Globus pallidus (tissue), 1 donor: ENCODE data around the gene MFSD6.
"Not testable (repeated sequence)": the region's sequence is repeated elsewhere in the genome, so short reads cannot be mapped to it uniquely, and the experiment has no call there.

ENCODE experiments used
- DNase-seq: peaks from one replicate; pipeline ENCODE4 v3.0.0-alpha.2; 2015; ENCODE audit warnings: low spot score

MFSD6 gene

DNA sequence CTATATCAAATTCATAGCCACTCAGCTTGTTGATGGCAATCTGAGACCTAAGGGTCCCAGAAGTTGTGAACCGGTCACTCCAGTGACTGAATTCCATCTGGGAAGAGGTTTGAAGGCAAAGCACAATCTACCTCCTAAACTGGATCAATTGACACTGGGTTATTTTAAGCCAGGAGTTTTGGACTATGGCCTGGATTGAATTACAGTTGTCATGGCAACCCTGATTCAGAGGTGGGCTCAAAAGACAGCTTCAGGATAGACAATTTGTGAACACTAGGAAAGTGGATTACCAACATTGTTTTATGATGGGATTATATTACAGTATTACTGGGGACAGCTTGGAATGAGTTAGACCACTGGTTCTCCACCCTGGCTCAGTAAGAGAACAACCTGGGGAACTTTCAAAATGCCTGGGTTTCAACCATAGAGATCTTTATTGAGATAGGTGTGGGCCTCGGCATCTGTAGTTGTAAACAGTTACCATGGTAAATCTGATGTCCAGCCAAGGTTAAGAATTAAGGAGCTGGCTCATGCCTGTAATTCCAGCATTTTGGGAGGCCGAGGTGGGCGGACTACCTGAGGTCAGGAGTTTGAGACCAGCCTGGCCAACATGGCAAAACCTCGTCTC, 58.8 kb downstream of the MFSD6 start:
- no peak for DNase-seq

DNA sequence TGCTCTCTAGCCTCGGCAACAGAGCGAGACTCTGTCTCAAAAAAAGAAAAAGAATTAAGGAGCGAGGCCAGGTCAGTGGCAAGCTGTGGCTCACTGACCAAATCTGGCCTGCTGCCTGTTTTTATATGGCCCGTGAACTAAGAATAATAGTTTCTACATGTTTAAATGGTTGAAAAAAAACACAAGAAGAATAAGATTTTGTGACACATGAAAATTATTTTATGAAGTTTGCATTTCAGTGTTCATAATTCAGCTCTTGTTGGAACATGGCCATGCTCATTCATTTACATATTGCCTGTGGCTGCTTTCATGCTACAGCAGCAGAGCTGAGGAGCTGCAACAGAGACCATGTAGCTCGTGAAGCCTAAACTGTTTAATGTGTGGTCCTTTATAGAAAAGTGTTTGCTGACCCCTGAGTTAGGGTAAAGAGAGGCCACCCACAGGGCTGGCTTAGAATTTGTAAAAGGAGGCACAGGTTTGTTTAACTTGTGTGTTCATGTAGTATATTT, 59.5 kb downstream of the MFSD6 start:
- DNase-seq, result peak; percentile 59

DNA sequence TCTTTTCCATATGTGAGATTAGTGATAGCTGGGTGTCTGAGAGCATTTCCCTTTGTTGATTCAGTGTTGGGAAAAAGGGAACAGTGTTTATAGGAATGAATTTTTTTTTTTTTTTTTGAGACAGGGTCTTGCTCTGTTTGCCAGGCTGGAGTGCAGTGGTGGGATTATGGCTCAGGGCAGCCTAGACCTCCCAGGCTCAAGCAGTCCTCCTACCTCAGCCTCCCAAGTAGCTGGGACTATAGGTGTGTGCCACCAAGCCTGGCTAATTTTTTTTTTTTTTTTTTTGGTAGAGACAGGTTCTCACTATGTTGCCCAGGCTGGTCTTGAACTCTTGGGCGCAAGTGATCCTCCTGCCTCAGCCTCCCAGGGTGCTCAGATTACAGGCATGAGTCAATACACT, 60.2 kb downstream of the MFSD6 start:
- not testable (repeated sequence) for DNase-seq

DNA sequence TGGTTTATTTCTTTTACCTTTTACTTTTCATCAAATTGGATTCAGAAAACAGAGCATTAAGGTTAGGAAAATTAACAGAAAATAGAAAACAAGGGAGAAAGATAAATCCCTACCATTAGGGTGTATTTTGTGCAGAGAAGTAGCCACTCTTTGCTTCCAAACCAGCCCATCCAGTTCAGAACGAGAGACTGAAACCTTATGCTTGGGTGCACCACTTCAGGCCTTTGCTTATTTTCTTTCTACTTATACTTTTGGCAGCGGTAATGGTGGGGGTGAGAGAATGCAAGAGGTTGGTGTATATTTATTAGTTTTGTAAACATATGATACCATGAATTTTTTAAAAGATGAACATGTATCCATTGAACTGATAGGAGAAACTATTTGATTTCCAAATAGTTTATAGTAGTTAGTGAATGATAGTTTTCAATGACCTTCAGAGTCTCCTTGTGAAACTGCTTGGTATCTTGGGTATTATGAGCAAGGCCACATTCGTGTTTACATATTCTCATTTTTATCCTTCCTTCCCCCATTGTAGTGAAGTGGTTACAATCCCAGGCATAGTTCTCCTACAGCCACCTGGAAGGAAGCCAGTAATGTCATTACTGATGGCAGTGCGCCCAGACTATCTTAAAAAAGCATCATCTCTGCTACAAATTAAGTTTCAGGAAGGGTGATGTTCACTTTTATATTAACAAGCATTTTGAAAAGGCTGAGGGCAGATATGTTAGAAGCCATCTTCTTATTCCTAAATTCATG, 60.8 kb downstream of the MFSD6 start:
- peak; percentile 83 for DNase-seq

DNA sequence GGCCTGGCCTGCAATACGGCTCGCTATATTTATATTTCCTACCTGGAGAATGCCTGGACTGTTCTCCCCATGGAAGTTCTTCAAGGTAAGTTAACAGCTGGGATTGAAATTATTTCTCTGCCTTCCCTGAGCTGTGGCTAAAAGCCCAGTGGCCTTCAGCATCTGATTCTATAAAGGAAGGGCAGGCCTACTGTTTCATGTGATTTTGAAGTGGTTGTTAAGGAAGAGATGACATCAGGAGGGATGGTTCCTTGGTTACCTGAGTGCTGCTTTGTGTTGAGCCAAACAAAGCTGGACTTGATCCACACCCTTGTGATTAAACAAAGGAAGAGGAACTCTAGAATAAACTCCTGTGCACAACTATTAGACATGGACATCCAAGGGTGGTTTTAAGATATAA, 61.6 kb downstream of the MFSD6 start:
- DNase-seq, result no peak

DNA sequence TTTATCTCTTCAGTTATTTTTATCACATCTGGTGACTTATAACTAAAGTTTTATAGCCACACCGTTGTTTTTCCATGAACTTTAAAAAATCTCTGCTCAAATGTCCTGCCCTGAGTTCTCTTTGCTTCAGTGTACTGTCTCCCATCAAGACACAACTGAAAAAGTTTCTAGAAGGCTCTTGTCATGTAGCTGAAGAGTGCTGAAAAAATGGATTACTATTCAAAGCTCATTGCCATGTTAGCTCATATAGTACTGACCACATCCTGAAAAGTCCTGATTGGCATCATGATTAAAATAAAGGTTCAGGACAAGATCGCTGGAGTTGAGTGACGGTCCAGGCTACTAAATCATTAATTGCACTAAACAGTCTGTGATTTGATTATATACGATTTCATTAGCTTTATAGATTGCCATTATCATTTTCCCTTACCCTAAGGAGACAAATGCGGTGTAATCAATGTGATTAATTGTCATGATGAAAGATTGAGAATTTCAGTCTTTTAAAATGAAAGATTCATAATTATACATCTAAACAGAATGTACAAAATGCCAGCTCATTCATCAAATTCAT, 62.2 kb downstream of the MFSD6 start:
- DNase-seq, result no peak

DNA sequence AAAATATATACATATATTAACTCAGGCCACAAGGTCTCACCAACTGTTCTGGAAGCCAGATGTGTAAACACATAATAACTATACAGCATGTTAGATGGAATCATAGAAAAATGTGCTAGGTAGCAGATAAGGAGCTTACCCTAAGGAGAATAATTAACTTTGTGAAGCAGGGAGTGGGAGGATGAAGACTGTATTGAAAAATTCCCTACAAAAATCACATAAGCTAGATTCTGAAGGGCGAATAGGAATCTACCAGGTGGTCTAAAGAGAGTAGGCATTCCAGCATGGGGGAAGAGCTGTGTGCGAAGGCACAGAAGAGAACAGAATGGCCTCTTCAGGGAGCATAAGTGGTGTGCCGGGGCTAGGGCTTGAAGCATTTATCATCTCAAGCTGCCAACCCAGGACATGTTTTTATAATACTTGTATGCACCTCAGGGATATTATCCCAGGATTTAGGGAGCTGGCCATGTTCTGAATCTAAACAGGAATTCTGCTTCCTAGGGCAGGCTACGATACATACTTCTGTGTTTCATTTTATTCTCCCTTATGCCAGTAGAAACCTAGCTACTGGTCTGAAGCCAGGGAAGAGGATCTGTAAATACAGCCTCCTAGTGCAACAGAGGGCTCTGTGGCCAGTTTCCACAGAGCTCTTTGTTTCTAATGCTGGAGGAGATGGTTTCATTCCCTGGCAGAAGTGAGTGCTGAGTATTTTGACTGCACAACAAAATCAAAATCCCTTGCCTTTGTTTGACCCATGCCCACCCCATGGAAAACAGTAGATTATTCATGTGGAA, 69.7 kb downstream of the MFSD6 start:
- DNase-seq, result peak; percentile 92

DNA sequence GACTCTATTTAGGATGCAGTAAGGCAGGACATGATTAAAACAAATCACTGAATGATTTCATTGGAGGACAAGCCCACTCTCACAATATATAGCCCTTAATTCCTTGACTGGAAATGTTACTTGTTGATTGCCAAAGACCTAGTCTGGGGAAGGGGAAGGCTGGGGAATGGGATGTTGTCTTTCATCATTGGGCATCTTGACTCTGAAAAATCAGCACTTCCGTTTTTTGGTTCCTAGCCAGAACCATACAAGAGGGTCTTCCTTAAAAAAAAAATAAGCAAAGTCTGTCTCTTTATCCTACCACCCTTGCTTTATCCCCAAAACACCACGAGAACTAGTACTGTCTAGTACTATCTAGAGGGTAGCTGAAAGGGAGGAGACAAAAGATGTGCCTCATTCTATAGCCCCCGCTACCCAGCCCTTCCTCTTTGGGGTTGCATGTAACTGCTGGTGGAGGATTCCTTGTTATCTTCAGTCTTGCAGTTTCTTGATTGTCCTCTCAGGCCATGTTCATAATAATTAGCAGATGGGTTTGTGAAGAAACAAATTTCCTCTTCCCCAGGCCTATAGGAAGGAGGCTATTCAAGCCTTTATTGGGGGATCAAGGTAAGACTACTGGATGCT, 70.5 kb downstream of the MFSD6 start:
- DNase-seq, result no peak

DNA sequence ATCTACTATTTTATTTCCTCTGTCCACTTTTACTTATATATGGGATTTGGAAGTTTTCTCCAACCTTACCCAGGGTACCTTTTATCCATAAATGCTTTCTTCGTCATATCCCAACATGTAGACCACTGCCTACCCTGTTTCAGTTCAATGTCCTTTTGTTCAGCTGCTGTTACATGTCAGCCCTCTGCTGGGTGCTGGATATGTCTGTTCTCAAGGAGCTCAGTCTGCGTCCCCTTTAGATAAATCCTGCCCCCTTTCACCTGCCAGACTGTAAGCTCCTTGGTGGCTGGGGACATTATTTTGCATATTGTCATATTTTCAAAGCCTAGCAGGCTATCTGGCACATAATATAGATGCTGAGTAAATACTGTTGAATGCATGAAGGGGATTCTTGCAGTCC, 73.2 kb downstream of the MFSD6 start:
- DNase-seq, result peak; percentile 73

DNA sequence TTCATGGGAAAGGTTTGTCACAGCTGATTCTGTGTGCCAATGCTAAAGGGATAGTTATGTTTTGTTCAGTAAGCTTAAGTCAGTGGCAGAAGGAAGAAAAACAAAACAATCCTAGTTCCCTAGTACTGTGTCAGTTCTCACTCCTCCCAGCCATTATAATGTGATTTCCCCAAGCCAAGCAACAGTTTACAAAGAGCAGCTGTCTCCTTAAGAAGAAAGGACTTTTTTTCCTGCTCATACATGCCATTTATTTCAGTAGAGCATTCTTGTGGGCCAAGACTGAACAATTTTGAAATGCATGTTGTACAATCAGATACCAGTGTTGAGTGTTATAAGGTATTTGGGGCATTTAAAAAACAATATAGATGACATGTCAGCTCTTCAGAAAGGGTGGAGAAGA, 74.3 kb downstream of the MFSD6 start:
- DNase-seq, result peak; percentile 62

DNA sequence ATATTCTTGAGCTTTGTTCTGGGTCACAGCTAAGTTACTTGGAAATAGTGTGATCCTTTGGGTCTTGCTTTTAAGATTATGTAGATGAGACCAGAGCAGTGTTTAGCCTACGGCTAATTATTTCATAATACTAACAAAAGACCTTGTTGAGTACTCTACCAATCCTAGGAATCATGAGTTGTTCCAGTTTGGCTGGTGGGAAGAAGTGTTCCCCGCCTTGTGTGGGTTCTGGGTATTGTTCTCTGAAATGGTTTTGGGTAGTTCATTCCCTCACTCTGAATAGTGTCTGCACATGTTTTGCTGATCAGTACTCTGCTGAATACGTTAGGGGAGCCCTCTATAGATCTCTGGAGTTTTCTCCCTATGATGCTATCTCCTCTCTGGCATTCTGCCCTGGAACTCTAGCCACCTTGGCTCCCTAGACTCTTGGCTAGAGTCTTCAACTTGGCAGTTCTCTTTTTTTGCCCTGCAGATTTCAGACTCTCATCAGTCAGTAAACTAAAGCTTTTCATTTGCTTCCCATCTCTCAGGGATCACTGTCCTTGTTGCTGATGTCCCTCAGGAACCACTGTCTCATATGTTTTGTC, 78.0 kb downstream of the MFSD6 start:
- DNase-seq, result no peak

DNA sequence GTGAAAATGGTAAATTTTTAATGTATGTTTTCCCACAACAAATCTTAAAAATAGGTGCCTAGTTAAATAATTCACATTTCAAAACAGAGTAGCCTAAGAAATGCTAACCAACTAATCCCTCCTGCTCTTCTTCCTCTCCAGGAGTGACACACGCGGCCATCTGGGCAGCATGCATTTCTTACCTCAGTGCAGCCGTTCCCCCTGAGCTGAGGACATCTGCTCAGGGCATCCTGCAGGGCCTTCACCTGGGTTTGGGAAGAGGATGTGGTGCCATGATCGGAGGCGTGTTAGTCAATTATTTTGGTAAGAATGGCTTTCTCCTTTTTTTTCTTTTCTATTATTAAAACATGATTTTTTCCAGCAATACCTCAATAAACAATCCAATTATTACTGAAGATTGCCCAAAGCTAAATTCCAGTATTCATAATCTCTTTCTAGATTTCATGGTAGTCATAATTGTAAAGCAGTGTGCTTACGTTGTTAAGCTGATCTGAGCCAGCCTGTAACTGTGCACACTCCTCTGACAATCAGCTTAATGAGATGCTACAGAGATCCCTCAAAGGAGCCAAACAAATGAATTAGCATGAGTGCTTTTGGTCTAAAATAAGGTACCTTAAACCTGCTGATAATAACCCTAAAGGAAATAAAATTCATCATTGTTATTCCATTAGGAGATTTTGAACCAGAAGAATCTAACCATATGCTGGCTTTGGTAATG, 80.5 kb downstream of the MFSD6 start:
- no peak for DNase-seq

DNA sequence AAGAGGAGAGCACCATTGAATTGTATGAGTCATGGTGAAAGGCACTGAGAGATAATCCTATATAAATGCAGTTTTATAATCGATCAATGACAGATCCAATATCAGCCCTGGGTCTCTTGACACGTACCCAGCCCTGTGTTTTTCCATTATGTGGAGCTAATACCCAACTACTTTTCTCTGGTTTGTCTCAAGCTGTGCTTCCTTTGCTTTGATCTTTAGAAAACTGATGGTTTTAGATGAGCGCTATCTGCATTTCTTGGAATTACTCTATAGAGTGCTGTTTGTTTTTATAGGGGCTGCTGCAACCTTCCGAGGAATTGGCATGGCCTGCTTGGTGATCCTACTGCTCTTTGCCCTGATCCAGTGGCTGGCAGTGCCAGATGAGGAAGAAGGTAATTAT, 81.3 kb downstream of the MFSD6 start:
- DNase-seq, result no peak

DNA sequence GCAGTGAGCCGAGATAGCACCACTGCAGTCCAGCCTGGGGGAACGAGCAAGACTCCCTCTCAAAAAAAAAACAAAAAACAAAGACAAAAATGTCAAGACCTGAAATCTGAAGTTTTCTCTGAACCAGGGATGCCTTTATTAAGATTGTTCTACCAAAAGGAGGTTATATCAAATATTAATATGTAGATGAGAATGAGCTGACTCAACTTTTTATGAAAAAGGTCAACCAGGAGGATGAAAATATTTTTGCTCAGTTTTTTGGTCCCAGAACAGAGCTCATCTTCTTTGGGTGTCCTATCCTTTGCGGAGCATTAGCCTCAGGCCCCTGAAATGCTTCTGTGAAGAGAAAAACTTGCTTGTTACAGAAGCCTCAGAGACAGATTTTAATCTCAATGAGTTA, 82.3 kb downstream of the MFSD6 start:
- DNase-seq, result no peak

DNA sequence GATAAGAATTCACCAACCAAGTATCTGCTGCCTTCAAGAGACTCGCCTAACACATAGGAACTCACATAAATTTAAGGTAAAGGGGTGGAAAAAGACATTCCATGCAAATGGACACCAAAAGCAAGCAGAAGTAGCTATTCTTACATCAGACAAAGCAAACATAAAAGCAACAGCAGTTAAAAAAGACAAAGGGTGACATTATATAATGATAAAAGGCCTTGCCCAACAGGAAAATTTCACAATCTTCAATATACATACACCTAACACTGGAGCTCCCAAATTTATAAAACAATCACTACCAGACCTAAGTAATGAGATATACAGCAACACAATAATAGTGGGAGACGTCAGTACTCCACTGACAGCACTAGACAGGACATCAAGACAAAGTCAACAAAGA, 84.9 kb downstream of the MFSD6 start:
- no peak for DNase-seq

DNA sequence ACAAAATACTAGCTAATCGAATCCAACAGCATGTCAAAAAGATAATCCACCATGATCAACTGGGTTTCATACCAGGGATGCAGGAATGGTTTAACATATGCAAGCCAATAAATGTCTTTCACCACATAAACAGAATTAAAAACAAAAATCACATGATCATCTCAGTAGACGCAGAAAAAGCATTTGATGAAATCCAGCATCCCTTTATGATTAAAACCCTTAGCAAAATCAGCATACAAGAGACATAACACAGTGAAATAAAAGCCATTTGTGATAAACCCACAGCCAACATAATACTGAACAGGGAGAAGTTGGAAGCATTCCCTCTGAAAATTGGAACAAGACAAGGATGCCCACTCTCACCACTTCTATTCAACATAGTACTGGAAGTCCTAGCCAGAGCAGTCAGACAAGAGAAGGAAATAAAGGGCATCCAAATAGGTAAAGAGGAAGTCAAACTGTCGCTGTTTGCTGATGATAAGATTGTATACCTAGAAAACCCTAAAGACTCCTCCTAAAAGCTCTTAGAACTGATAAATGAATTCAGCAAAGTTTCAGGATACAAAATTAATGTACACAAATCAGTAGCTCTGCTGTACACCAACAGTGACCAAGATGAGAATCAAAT, 86.6 kb downstream of the MFSD6 start:
- not testable (repeated sequence) for DNase-seq

DNA sequence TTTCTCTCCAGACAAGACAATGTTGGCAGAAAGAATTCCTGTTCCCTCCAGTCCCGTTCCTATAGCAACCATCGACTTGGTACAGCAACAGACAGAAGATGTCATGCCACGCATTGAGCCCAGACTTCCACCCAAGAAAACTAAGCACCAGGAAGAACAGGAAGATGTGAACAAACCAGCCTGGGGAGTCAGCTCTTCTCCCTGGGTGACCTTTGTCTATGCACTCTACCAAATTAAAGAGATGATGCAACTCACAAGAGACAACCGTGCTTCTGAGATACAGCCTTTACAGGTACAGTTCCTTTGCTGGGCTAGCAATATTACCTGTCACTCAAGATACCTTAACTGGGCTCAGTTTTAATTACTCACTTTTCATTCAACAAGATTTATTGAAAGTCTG, 89.3 kb downstream of the MFSD6 start:
- DNase-seq, result no peak

DNA sequence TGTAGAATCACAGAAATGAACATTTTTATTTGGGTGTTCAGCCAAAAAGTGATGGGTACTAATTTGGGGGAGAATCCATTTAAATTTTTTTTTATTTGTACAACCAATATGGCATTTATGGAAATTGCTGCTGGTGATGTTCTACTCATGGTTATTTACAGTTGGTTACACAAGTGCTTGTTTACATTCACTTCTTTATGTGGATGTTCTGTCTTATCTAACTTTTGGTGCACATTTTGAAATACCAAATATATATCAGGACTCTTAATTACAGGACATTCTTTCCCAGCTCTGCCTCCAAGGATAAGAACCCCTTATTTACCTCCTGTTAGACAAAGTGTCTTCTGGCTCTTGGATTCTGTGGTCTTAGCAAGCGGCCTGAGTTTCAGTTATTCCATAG, 91.1 kb downstream of the MFSD6 start:
- DNase-seq, result no peak

DNA sequence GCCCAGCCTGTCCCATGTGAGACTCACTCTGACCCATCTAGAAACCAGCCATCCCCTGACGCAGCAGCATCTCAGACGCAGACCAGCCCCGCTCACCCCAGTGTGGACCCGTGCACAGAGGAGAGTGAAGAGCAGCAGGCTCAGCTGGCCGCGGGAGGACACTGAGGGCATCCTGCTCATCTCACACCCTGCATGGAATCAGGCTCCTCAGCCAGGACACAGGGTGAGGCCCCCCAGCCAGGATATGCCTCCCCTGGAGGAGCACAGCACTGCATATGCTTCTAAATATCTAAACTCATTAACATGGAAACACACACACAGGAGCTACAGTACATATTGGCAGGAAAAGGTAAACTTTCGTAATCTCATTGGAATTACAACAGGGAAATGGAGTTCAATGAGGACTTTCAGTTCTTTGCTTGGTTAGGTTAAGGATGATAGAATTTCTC, 91.9 kb downstream of the MFSD6 start:
- DNase-seq, result no peak

DNA sequence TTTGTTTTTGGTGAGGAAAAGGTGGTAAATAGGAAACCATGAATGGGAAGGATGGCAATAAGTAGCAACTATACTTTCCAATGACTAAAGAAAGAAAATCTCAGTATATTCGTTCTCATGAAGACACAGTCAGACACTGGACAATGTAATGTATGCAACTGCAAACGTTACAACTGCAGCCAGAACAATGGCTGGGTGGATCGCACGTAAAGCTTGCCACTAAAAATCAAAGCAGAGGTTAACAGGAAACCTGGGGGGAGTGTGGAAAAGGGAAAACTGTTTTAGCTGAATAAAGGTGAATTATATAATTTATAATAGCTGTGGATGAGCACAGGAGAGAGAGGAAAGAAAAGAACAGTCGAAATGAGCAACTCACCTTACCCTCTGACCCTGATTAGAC, 93.1 kb downstream of the MFSD6 start:
- no peak for DNase-seq
